K562 (cell line): Measurements from ENCODE around the gene NBEAL2.

Experiments
- EP300 ChIP-seq: IDR thresholded peaks from 2 replicates; pipeline ENCODE4 v1.6.1; 2012; ENCODE audit warnings: low read length, improper control_type of control experiment
- TF ChIP-seq, protein P1 (sequence below): fragments of 450-650 bp; conservative IDR thresholded peaks from 2 replicates; pipeline ENCODE4 v1.6.1; 2016; ENCODE audit warnings: missing genetic modification characterization, low read depth, mild to moderate bottlenecking, control low read depth, missing compliant biosample characterization

DNA sequence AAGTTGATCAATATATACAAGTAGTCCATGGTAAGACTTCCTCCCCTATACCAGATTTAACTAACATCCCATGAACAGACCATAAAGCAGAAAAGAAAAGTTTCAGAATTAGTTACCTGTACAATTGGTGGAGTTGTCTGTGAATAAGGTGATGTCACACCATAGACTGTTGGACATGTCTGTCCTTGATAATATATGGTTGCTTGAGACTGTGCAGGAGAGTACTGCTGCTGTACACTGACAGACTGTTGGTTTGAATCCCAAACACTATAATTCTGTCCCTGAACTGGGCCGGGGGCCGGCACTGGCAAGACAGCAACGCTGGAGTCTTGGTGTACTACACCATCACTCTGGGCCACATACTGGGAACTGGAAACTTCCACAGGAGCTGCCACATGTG is 77.2 kb downstream of the NBEAL2 start:
- no peak for TF ChIP-seq EP300
- TF ChIP-seq, protein P1, sequence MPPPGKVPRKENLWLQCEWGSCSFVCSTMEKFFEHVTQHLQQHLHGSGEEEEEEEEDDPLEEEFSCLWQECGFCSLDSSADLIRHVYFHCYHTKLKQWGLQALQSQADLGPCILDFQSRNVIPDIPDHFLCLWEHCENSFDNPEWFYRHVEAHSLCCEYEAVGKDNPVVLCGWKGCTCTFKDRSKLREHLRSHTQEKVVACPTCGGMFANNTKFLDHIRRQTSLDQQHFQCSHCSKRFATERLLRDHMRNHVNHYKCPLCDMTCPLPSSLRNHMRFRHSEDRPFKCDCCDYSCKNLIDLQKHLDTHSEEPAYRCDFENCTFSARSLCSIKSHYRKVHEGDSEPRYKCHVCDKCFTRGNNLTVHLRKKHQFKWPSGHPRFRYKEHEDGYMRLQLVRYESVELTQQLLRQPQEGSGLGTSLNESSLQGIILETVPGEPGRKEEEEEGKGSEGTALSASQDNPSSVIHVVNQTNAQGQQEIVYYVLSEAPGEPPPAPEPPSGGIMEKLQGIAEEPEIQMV (tag): no peak
